DMS114 treated with DMSO at 0.1 percent for 48 hours (cell line): Measurements from ENCODE around the gene RPS6KB2.
A peak's percentile ranks its signal among the peaks of the same experiment; 100 is the strongest.

ENCODE experiments used
- DNase-seq: peaks from one replicate; lab custom pipeline; 2025; ENCODE audit not compliant: unreplicated experiment; lab: John Stamatoyannopoulos, UW

The RPS6KB2 gene

DNA sequence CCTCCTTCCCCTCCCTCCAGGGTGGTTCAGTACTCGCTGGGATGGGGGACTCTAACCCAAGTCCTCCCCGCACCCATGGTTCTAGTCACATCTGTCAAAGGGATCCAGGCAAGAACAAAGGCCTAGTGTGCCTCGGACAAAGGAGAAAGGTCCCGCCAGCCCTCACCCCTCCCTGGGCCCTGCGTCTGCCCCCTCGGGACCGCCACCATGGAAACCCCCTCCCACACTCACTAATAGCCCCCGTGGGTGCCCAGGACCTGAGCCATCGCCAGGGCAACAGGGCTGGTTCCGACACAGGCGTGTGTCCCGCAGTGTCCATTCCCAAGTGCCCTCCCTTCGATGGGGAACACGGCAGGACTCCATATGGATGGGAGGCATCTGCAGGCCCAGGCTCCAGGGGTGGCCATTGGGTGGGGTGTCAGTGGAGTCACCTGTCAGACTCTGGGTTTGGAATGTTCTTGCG lies 17.9 kb upstream of the RPS6KB2 start:
- DNase-seq: no peak

- no peak for DNase-seq
Observed at GRCh38 chr11:67410984-67411784, 17.1 kb upstream of the RPS6KB2 start.

GRCh38 chr11:67411785-67412152 lies 16.5 kb upstream of the RPS6KB2 start:
- DNase-seq: no peak

DNA sequence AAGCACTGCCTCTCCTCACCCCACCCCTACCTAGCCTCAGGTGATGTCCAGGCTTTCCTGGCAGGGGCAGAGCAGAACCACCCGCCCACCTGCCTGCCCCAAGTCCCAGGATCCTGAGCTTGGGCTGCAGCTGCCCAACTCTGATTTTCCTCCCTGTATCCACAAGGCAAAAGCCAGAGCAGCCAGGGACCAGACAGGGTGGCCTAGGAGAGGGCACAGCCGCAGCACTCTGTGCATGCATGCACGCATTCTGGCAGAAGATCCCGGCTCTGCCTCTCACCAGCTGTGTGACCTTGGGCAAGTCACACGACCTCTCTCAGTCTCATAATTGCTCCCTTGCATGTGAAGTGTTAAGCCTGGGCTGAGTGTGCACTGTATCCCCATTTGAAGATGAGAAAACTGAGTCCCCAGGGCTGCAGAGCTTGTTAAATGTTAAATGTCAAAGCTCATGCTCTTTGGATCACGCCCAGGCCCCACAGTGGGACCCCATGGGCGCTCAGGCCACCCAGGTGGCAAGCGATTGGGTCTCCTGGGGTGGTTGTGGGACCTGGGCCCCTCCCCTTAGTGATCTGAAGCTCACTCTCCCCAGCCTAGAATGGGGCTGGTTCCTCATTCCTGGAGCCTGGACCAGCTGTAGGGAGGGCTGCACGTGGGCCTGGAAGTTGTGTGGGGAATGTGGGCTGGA lies 15.7 kb upstream of the RPS6KB2 start:
- no peak for DNase-seq

DNA sequence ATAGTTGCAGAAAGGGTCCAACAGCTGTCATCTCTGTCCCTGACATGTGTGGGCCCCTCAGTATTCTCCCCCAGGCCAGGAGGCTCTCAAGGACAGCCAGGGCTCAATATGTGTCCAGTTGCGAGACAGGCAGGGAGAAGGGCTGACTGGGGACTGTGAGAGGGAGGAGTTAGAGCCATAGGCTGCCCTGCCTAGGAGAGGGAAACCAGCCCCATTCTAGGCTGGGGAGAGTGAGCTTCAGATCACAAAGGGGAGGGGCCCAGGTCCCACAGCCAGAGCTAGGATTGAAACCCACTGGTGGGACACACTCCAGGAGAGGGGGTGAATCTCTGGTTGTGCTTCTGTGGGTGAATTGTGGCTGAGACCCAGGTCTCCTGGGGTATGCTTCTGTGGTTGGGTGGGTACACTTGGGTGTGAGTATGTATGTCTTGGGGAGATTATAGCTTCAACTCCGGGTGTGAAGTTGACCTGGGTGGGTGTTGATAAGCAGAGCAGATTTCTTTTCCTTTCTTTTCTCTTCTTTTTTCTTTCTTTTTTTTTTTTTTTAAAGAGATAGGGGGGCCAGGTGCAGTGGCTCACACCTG lies 14.9 kb upstream of the RPS6KB2 start:
- no peak for DNase-seq

DNA sequence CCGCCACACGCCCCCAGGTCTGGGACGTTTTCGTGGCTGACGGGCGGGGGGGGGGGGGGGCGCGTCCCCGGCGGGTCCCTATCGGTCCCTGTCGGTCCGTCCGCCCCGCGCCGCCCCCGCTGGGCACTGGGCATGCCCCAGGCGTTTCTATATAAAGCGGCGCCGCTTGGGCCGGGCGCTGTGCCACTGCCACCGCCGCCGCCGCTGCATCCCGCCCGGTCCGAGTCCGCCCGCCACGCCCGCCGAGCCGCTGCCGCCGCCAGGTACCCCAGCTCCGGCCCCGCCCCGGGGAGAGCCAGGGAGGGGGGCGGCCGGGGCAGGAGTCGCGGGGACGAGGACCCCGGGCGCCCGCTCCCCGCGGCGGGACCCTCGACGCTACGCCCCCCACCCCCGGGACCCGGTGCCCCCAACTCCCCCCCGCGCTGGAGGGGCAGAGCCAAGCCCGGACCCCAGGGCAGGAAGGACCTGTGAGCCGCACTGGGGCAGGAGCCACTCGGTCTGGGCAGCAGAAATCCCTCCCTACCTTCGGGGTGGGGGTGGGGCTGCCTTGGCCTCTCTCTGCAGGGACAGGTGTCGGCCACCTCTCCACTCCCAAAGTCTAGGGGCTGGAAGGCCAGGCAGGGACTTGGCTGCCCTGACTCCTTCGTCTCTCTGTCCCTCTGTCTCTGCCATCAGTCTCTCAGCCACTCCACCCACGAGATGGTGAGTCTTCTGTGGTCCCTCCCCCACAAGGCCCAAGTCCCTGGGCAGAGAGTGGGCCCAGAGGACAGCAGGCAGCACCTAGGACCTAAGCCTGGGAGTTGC lies 12.6 kb upstream of the RPS6KB2 start, which contains the start of gene CARNS1:
CARNS1 (plus strand) TSS at position 178 of the 804 bp plus-strand sequence; CDS start at position 700, 522 bp downstream.
- DNase-seq: no peak

DNA sequence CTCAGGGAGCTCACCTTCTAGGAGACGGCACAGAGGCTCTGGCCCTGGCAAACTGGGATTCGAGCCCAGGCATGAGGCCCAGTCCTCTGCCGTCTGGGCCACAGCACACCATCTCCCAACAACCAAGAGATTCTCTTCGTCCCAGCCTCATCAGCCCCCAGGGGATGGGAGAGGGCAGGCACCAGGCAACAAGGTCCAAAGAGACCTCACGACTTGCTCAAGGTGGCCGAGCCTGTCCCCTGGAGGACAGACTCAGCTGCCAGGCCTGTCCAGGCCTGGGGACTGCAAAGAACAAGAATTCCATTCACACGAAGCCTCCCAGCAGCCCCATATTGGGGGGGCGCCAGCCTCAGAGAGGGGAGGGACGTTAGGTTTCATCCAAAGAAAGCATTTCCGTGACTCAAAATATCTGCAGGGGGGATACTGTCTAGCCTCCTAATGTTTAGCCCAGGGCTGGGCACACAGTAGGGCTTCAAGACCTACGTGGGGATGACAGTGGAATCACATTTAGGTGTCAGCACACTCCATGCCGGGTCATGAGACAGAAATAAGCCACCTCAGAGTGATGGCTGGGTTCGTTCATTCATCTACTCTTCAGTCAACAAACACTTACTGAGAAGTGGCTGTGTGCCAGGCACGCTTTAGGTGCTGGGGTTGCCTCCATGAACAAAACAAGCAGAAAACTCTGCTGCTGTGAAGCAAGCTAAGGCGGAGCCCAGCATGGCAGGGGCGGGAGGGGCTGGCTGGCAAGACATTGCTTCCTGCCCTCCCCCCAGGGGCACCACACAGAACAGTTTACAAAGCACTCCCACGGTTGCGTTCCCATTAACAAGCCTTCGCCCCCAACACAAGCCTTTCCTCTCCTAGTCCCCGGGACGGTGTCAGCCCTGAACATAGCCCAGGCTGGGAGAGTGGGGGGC lies 11.6 kb upstream of the RPS6KB2 start:
- no peak for DNase-seq

- DNase-seq: no peak
Observed at GRCh38 chr11:67417425-67417824, 10.9 kb upstream of the RPS6KB2 start.

GRCh38 chr11:67418476-67419281 lies 9.6 kb upstream of the RPS6KB2 start:
- DNase-seq: no peak

- no peak for DNase-seq
Observed at GRCh38 chr11:67419325-67420049, 8.8 kb upstream of the RPS6KB2 start.

DNA sequence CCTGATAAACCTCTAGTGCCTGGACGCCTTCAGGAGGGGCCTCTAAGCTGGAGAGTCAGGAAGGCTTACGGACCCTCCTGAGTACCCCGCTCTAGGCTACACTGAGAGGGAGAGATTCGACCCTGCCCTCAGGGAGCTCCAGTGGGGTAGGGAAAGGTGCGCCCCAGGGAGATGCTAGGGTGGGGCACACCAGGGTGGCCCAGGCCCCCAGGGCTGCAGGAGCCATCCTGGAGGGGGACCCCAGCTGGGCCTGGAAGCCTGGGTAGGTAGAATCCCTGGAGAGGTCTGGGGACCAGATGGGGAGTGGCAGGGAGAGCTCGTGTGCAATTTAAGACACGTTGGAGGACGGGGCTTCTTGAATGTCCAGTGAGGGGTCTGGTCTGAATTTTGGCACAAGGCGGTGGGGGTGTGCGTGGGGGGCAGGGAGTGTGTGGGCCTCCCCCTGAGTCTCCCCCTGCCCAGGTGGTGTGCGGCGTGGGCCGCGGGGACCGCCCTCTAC lies 8.1 kb upstream of the RPS6KB2 start:
- no peak for DNase-seq

DNA sequence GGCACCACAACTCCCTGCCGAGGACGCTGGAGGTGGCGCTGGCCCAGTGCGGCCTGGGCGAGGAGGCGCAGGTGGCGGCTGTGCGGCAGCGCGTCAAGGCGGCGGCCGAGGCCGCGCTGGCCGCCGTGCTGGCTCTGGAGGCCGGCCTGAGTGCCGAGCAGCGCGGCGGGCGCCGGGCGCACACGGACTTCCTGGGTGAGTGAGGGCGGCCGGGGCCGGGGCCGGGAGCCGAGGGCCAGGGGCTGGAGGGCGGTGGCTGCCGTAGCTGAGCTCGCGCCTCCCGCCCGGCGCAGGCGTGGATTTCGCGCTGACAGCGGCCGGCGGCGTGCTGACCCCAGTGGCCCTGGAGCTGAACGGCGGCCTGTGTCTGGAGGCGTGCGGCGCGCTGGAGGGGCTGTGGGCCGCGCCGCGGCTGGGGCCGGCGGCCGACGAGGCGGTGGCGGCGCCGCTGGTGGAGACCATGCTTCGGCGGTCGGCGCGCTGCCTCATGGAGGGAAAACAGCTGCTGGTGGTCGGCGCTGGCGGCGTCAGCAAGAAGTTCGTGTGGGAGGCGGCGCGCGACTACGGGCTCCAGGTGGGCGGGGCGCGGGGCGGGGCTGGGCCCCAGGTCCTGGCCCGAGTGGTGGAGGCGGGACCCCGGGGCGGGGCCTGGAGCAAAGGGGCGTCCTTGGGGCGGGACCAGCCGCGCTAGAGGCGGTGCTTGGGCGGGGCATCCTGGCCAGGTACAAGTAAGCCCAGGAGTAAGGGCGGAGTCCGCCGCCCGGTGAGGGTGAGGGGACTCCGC lies 7.5 kb upstream of the RPS6KB2 start:
- DNase-seq: peak; percentile 92

DNA sequence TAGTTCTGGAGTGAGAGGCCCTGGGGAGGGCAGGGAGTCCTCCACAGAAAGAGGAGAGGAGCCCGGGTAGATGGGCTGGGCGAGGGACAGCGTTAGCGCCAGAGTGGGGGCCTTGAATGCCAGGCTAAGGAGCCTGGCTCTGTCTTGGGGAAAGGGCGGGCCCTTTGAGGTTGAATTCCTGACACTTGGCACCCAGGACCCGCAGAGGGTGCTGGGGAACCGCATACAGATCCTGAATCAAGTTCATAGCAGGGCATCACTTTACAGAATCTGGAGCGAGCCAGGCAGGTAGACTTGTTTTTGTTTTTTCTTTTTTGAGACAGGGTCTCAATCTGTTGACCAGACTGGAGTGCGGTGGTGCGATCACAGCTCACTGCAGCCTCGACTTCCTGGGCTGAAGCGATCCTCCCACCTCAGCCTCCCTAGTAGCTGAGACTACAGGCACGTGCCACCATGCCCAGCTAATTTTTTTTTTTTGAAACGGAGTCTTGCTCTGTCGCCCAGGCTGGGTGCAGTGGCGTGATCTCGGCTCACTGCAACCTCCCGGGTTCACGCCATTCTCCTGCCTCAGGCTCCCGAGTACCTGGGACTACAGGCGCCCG lies 6.8 kb upstream of the RPS6KB2 start:
- no peak for DNase-seq

DNA sequence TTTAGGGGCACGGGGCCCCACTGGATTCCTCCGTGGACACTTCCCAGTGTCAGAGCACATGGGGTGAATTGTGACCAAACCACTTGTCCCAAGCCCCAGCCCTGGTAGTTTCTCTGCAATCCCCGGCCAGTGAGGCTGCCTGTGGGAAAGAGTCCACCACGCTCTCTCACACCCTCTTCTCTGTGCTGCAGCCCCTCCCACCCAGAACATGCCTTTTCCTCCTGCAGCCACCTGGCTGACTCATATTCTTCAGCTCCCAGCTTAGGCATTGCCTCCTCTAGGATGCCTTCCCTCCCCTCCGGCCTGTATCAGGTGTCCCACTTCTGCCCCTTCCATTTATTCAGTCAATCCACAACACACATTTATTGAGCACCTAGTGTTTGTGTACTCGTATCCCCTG lies 5.4 kb upstream of the RPS6KB2 start:
- DNase-seq: no peak

- DNase-seq: no peak
Observed at GRCh38 chr11:67423466-67423865, 4.8 kb upstream of the RPS6KB2 start.

DNA sequence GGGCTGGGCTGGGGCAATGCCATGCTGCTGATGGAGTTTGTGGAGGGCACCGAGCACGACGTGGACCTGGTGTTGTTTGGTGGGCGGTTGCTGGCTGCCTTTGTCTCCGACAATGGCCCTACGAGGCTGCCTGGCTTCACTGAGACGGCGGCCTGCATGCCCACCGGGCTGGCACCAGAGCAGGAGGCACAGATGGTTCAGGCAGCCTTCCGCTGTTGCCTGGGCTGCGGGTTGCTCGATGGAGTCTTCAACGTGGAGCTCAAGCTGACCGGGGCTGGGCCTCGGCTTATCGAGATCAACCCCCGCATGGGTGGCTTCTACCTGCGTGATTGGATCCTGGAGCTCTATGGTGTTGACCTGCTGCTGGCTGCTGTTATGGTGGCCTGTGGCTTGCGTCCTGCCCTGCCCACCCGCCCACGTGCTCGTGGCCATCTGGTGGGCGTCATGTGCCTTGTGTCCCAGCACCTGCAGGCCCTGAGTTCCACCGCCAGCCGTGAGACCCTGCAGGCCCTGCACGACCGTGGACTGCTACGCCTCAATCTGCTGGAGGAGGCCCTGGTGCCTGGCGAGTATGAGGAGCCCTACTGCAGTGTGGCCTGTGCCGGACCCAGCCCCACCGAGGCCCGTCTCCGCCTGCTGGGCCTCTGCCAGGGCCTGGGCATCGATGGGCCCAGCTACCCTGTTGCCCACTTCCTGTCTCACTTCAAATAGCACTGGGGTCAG lies 4.2 kb upstream of the RPS6KB2 start:
- no peak for DNase-seq
